ENCODE measurements around the gene ITPK1.

DNA sequence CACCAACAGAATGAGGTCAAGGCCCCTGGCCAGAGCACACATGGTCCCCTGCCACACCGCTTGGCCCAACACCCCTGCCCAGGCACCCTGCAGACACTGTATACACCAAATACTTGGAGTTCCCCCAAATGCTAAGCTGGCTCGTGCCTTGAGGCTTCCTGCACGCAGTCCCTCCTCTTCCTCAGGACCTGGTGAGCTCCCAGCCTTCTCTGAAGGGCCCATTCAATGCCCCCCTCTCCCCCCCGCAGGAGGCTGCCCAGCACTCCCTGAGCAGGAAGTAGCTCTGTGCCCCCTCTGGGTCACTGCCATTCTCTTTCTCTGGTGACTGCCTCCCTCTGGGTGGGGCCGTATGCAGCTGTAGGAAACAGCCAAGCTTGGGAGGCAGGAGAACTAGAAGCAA, 75.3 kb downstream of the ITPK1 start:
- TF ChIP-seq ZC3H10 (CRISPR knock-in tag; IDR thresholded peaks at IDR 0.05) (no peak), TCF4 (CRISPR knock-in tag; IDR thresholded peaks at IDR 0.05; ENCODE audit: borderline replicate concordance) (no peak), ARNTL (CRISPR knock-in tag; IDR thresholded peaks at IDR 0.05; ENCODE audit: borderline replicate concordance, low read depth) (no peak), GLIS3 (CRISPR knock-in tag; IDR thresholded peaks at IDR 0.05) (no peak), BACH2 (CRISPR knock-in tag; IDR thresholded peaks at IDR 0.05; ENCODE audit: borderline replicate concordance) (no peak)
- TF ChIP-seq, protein P1, sequence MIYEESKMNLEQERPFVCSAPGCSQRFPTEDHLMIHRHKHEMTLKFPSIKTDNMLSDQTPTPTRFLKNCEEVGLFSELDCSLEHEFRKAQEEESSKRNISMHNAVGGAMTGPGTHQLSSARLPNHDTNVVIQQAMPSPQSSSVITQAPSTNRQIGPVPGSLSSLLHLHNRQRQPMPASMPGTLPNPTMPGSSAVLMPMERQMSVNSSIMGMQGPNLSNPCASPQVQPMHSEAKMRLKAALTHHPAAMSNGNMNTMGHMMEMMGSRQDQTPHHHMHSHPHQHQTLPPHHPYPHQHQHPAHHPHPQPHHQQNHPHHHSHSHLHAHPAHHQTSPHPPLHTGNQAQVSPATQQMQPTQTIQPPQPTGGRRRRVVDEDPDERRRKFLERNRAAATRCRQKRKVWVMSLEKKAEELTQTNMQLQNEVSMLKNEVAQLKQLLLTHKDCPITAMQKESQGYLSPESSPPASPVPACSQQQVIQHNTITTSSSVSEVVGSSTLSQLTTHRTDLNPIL (CRISPR knock-in tag; IDR thresholded peaks at IDR 0.05; ENCODE audit: low read depth), result no peak
- TF ChIP-seq, protein P2, sequence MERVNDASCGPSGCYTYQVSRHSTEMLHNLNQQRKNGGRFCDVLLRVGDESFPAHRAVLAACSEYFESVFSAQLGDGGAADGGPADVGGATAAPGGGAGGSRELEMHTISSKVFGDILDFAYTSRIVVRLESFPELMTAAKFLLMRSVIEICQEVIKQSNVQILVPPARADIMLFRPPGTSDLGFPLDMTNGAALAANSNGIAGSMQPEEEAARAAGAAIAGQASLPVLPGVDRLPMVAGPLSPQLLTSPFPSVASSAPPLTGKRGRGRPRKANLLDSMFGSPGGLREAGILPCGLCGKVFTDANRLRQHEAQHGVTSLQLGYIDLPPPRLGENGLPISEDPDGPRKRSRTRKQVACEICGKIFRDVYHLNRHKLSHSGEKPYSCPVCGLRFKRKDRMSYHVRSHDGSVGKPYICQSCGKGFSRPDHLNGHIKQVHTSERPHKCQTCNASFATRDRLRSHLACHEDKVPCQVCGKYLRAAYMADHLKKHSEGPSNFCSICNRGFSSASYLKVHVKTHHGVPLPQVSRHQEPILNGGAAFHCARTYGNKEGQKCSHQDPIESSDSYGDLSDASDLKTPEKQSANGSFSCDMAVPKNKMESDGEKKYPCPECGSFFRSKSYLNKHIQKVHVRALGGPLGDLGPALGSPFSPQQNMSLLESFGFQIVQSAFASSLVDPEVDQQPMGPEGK (CRISPR knock-in tag; IDR thresholded peaks at IDR 0.05; ENCODE audit: borderline replicate concordance), result no peak
- TF ChIP-seq, protein P3, sequence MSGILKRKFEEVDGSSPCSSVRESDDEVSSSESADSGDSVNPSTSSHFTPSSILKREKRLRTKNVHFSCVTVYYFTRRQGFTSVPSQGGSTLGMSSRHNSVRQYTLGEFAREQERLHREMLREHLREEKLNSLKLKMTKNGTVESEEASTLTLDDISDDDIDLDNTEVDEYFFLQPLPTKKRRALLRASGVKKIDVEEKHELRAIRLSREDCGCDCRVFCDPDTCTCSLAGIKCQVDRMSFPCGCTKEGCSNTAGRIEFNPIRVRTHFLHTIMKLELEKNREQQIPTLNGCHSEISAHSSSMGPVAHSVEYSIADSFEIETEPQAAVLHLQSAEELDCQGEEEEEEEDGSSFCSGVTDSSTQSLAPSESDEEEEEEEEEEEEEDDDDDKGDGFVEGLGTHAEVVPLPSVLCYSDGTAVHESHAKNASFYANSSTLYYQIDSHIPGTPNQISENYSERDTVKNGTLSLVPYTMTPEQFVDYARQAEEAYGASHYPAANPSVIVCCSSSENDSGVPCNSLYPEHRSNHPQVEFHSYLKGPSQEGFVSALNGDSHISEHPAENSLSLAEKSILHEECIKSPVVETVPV (CRISPR knock-in tag; IDR thresholded peaks at IDR 0.05), result no peak
